Stimulated activated CD8-positive, alpha-beta memory T cell treated with anti-CD3 and anti-CD28 coated beads, Interleukin-7, amount 100 ng/mL, for 4 hours (primary cell): ENCODE results near the gene PLEKHG4.
A peak's percentile ranks its signal among the peaks of the same experiment; 100 is the strongest.

Experiments used
- DNase-seq, 2 donors: peaks; one replicate each; pipeline ENCODE4 v3.0.0-alpha.2; 2020; ENCODE audit warnings: low read depth in 2 of 2

PLEKHG4 gene

GRCh38 chr16:67279296-67280089 lies at the start of gene PLEKHG4:
Gene PLEKHG4 (plus strand): TSS chr16:67279532. CDS start chr16:67280045, 513 bp downstream.
- DNase-seq = peak; percentile 47 to 77

GRCh38 chr16:67229906-67230808 lies 49.2 kb upstream of the PLEKHG4 start:
- DNase-seq = no peak

DNA sequence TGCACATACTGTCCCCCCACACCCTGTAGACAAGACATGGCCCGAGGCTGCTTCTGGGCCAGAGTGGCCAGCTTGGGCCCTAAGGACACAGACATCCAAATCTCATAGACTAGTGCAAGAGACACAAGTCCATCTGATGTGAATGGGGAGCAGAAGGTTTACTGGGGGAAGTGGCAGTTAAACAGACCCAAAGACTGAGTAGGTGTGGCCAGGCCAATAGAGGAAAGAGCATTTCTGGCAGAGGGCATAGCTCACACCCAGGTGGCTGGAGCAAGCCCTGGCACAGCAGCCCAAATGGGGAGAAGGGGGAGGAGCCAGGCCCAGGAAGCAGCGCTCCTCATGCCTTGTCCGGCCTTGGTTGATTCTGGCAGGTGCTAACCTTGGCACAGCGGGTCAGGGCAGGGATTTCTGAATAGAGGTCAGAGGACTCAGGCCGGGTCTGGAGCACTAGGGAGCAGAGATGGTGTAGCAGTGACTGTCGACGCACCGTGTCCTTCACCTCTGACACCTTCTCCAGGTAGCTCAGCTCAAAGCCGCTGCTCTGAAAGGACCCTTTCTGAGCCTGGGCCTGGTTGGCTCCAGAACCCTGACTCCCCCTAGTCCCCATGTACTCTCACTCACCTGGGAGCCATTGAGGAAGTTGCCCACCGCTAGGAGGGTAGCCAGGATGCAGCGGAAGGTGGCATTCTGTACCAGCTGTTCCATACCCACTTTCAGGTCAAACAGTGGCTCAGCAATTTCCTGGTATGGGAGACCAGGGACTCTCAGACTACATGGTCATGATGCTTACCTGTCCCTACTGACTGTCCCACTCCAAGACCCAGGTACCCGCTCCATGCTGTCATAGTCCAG lies 48.3 kb upstream of the PLEKHG4 start:
- no peak for DNase-seq

DNA sequence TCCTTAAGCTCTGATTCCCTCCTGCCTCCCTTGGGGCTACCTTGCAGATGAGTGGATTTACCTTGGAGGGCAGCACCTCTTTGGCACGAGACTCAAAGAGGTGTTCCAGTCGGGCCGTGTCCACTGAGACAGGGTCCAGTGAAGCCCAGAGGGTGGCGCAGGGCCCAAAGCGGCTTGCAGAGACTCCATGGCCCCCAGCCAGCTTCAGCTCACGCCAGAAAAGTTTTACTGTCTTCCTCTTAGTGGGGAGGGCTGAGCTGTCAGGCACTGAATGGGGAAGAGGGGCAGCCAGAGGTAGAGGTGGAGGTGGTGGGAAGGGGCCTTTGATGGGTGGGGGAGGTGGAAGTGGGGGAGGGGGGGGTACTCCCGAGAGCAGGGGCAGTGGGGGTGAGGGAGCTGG lies 45.7 kb upstream of the PLEKHG4 start:
- no peak for DNase-seq

DNA sequence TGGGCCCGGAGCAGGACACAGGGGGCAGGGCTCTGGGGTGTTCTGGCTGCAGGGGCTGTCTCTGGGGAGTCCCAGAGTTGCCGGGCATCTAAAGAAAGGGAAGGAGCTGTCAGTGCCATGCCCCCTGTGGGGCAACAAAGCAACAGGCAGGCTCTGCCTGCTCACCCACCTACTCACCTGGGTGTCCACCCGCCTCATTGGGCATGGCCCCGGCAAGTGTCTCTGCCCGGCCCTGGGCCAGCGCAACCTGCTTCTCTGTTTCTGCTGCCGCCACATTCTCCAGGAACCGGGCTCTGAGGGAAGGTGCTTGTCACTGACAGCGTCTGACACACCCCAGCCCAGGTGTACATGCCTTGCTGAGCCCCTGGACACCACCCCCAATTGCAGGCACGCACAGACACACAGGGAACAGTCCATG lies 45.1 kb upstream of the PLEKHG4 start:
- no peak for DNase-seq

DNA sequence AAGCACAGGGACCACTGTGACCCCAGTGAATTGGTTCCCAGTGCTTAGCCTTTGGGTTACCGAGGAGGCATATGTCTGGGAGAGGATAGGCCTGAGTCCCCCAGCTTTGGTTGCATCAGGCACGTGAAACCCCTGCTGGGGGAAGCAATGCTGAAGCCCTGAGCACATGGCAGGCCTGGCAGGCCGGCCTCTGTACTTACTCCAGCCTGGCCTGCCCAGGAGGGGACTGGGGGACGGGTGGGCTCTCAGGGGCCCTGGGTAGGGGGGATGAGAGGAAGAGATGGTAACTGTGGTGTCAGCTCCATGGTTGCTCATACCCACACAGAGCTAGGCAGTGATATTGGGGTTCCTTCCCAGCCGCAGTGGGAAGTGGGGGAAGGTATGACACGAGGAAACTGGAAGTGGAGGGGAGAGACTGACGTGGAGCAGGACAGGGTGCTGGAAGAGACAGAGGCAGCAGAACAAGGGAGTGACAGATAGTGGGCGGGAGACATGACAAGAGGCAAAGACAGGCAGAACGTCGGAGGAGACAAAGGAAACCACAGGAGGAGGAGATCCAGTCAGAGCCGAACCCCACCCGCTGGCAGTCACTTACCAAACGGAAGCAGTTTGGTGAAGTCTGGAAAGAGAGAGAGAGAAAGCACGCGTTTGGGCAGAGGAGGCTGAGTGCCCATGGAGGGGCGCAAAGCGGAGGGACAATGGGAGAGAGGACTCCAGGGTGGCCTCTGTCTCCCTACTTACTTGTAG lies 43.3 kb upstream of the PLEKHG4 start:
- DNase-seq = no peak

DNA sequence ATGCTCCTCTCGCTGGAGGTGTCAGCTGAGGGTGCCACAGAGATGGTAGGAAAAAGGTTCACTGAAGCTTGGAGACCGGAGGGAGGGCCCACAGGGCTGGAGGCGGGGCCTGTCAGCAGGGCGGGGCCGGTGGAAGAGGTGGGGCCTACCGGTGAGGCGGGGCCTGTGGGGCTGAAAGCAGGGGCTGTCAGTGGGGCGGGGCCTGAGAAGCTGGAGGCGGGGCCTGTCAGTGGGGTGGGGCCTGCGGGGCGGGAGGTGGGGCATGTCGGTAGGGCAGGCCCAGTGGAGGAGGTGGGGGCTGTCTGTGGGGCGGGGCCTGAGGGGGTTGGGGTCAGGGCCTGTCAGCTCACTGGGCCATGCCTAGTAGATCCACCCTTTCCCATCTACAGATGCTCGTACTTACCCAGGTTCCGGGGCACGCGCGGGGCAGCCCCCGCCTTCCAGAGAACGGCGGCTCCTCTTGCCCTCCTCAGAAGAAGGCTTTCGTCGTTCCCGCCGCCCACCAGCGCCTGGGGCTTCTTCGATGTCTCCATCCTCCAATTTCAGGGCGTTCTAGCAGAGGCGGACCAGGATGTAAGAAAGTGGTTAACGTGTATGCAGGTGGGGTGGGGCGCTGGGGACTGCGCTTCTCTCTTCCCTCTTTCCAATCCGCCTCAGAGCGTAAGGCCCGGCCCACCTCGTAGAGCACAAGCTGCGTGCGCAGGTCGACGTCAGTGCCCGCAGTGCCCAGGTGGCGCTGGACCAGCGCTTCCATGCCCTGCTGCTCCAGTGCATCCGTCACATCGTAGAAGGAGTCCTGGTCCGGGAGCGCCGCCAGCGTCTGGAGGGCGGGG lies 42.6 kb upstream of the PLEKHG4 start:
- DNase-seq = peak; percentile 38 to 41

- no peak for DNase-seq
Measured at GRCh38 chr16:67237396-67238277, 41.7 kb upstream of the PLEKHG4 start.

GRCh38 chr16:67238278-67238575 lies 41.1 kb upstream of the PLEKHG4 start:
- DNase-seq = no peak

DNA sequence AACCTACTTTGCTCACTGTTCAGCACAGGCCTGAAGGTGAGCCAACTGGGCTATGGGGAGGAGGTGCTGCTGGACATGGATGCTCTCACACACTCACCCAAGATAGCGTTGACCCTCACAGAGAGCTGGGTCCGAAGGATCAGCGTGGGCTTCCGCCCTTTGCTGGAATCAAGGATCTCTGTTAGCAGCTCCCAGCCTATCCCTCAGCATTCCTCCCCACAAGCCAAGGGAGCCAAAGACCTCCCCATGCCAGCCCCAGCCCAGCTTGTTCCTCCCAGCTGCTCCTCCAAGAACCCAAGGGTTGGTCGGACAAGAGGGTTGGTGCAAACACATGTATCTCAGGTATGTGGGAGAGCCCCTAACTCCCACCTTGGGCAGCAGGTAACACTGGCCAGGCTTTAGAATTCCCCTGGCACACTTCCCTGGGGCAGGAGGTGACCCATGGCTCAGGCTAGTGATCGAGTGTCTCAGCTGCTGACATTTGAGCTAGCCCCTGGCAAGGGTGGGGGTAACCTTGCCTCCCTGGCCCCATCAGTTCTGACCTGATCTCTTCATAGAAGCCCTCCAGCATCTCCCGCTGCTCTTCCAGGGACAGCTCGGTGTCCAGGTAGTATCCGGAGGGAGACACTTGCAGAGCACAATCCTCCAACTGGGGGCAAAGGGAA lies 40.4 kb upstream of the PLEKHG4 start:
- DNase-seq = no peak

DNA sequence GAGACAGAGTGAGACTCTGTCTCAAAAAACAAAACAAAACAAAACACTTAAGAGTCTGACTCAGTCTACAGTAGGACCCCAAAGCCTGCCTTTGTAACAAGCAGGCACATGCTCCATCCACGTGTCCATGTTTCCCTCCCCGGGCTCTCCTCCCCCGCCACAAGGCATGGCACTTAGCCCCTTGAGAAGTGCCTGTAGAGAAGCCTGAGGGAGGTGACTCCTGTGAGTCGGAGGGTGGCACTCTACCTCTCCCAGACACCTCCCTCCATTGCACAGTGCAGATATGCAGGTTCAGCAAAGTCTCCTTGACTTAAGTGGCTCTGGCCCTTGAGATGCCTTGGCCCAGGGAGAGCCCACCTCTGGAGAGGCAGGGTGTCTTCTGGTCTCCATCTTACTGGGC lies 38.8 kb upstream of the PLEKHG4 start:
- no peak for DNase-seq

DNA sequence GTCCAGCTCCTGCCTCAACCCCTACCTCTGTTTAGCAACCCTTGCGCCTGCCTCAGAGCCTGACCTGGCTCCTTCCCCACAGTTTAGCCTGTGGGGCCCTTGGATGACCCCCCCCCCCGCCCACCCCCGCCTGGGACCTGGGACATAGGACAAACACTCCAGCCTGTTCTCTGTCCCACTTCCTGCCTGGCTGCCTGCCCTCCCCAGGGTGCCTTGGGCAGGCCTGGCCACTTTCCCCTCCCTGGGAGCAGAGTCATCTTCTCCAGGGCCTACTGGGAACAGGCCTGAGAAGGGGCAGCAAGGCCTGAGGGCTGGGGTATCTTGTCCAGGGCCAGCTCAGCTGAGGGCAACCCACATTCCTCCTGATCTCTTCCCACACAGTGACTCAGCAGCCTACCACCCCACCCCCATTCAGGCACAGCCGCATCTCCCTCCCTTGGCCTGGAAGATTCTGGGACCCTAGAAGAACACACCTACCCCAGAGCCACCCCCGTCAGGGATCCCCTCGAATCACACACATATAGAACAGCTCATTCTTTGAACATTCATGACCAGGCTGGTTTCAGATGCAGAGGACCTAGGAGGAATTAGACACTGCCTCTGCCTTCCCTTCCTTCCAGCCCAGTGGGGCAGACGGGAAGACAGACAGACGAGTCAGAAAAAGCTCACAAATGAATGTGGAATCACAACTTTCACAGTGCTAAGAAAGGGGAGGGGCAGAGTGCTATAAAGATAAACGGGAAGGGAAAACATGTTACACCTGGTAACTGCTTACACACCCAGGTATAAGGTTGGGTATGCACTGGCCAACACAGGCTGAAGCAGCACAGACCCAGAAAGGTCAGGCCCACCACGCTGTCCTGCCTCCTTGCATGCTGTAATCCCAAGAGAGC lies 38.1 kb upstream of the PLEKHG4 start:
- DNase-seq = no peak

DNA sequence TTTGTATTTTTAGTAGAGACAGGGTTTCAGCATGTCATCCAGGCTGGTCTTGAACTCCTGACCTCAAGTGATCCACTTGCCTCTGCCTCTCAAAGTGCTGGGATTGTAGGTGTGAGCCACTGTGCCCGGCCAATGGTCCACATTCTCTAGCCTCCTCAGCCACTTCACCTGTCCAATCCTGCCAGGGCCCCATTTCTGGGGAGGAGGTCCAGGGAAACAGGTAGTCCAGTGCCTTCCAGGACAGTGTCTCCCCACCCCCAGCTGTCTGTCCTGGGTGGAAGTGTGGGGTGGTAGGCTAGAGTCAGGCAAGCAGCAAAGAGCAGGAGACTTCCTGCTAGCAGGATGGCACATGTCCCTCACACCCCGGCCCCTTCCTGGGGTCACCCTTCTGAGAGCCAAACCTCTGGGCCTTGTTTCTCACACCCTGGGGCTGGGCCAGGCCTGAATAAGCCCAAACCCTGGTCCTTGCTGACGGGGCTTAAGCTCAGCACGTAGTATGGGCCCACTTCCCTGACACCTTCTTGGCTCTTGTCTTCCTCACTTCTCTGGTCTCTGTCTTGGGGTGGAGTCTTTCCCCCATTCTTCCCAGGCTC lies 37.1 kb upstream of the PLEKHG4 start:
- no peak for DNase-seq

- no peak for DNase-seq
Measured at GRCh38 chr16:67243481-67243880, 35.9 kb upstream of the PLEKHG4 start.

- peak; percentile 77 to 80 for DNase-seq
Measured at GRCh38 chr16:67244387-67245185, 34.7 kb upstream of the PLEKHG4 start.

- DNase-seq = no peak
Measured at GRCh38 chr16:67245186-67245585, 34.1 kb upstream of the PLEKHG4 start.

DNA sequence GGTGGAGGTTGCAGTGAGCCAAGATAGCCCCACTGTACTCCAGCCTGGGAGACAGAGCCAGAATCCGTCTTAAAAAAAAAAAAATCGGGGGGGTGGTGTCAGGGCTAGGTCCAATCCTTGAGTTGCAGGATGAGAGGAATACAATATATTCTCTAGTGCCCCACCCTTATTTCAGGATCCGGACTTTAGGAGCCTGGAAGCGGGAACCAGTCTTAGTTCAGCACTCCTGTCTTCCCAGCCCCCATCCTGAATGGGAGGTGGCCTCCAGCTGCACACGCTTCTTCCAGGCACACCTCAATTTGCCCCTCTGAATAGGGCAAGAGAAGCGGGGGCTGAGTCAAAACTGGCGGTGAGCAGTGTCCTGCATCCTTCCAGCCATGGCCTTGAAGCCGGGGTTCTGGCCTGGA lies 33.7 kb upstream of the PLEKHG4 start:
- no peak for DNase-seq
